SK-N-MC (cell line): ENCODE results near the gene ZNF391.

Source experiments
- EZH2 ChIP-seq: fragments of 200-600 bp; sonication (generic); IDR thresholded peaks from one replicate; pipeline ENCODE4 v1.6.1; 2017; ENCODE audit warnings: antibody characterized with exemption
- POLR2AphosphoS5 ChIP-seq: IDR thresholded peaks from 2 replicates; pipeline ENCODE4 v1.6.1; 2012; ENCODE audit warnings: mild to moderate bottlenecking, low read depth, low read length, borderline replicate concordance

DNA sequence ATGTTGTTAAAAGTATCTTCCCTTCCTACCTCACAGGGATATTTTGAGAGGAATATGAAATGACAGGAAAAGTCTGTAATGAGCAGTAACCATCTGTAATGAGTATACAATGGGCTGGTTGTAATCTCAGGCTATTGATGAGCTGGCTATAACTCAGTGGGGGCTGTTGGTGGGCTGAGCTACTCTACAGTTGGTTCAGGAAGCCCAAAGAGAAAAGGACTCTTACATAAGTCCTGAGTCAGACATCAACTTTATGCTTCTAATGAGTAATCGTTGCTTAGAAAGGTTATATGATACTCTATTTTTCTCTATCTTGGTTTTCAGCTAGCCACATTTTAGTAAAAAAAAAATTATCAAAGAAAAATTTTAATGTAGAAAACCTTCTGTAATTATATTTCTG lies 26.4 kb downstream of the ZNF391 start:
- TF ChIP-seq EZH2 (no peak), POLR2AphosphoS5 (no peak)
